Loucy (cell line): Measurements from ENCODE around the gene ZNF430.

ENCODE experiments used
- H2AFZ ChIP-seq: fragments of 200-600 bp; sonication (generic); 2 replicates; pipeline ENCODE4 v1.6.0; 2016; ENCODE audit warnings: antibody characterized with exemption, mild to moderate bottlenecking, low read length, moderate library complexity
- H3F3A ChIP-seq: fragments of 200-600 bp; 2 replicates; pipeline ENCODE4 v1.6.0; 2016; ENCODE audit warnings: antibody characterized with exemption, low read depth, mild to moderate bottlenecking
- H3K27me3 ChIP-seq: fragments of 200-600 bp; sonication (generic); 2 replicates; pipeline ENCODE4 v1.6.1; 2014; ENCODE audit warnings: low read length, mild to moderate bottlenecking; ENCODE audit not compliant: insufficient read depth, poor library complexity, severe bottlenecking
- H3K36me3 ChIP-seq: fragments of 200-600 bp; sonication (generic); 2 replicates; pipeline ENCODE4 v1.6.1; 2016; ENCODE audit warnings: low read length; ENCODE audit not compliant: insufficient read depth
- H3K4me1 ChIP-seq: fragments of 200-600 bp; sonication (generic); 2 replicates; pipeline ENCODE4 v1.5.1; 2014; ENCODE audit warnings: low read length, mild to moderate bottlenecking; ENCODE audit not compliant: insufficient read depth, poor library complexity, severe bottlenecking
- H3K4me2 ChIP-seq: fragments of 200-600 bp; sonication (generic); 2 replicates; pipeline ENCODE4 v1.6.0; 2014; ENCODE audit warnings: antibody characterized with exemption, low read length, low read depth, mild to moderate bottlenecking; ENCODE audit not compliant: poor library complexity, severe bottlenecking
- H3K4me3 ChIP-seq: fragments of 200-600 bp; sonication (generic); 2 replicates; pipeline ENCODE4 v1.5.1; 2014; ENCODE audit warnings: low read length, mild to moderate bottlenecking, mixed read lengths; ENCODE audit not compliant: poor library complexity, severe bottlenecking
- H3K79me2 ChIP-seq: fragments of 200-600 bp; sonication (generic); 2 replicates; pipeline ENCODE4 v1.6.1; 2014; ENCODE audit warnings: low read length; ENCODE audit not compliant: insufficient read depth
- H3K9ac ChIP-seq: fragments of 200-600 bp; sonication (generic); 2 replicates; pipeline ENCODE4 v1.6.0; 2014; ENCODE audit warnings: mild to moderate bottlenecking, low read depth, low read length, moderate library complexity; ENCODE audit not compliant: poor library complexity, severe bottlenecking
- H3K9me2 ChIP-seq: fragments of 200-600 bp; sonication (generic); replicated peaks from 2 replicates; pipeline ENCODE4 v1.6.1; 2016; ENCODE audit warnings: low read depth, low read length, mixed read lengths
- H3K9me3 ChIP-seq: fragments of 200-600 bp; sonication (generic); 2 replicates; pipeline ENCODE4 v1.6.1; 2014; ENCODE audit warnings: mild to moderate bottlenecking, antibody characterized with exemption, low read length, low read depth; ENCODE audit not compliant: insufficient read depth
- H4K20me1 ChIP-seq: fragments of 200-600 bp; sonication (generic); 2 replicates; pipeline ENCODE4 v1.6.0; 2014; ENCODE audit warnings: antibody characterized with exemption, low read length, mild to moderate bottlenecking; ENCODE audit not compliant: insufficient read depth, poor library complexity, severe bottlenecking
- CTCF ChIP-seq: fragments of 200-600 bp; sonication (generic); conservative IDR thresholded peaks from 2 replicates; pipeline ENCODE4 v1.5.1; 2014; ENCODE audit warnings: mild to moderate bottlenecking, antibody characterized with exemption, low read length
- EZH2phosphoT487 ChIP-seq: fragments of 200-600 bp; IDR thresholded peaks from 2 replicates; pipeline ENCODE4 v1.6.1; 2018; ENCODE audit warnings: antibody characterized with exemption, mild to moderate bottlenecking, moderate library complexity, borderline replicate concordance

The ZNF430 gene

GRCh38 chr19:21101521-21102242 is 81.2 kb downstream of the ZNF430 start:
- Histone ChIP-seq H3K9ac (no peak overlapping the region), H3K27me3 (no peaks in the 10 kb centered on the region), H3F3A (no peaks in the 10 kb centered on the region), H3K79me2 (no peaks in the 10 kb centered on the region; the same call in 1 of the 2 replicates), H2AFZ (no peak overlapping the region), H4K20me1 (no peaks in the 10 kb centered on the region), H3K9me3 (no peaks in the 10 kb centered on the region), H3K4me2 (no peak overlapping the region), H3K36me3 (peaks cover 41% of the 10 kb centered on the region), H3K4me3 (no peak overlapping the region), H3K9me2 (no peaks in the 10 kb centered on the region), H3K4me1 (no peaks in the 10 kb centered on the region)
- TF ChIP-seq EZH2phosphoT487 (no peak), CTCF (no peak)

GRCh38 chr19:21109116-21109515 is 88.7 kb downstream of the ZNF430 start:
- no peaks in the 10 kb centered on the region for H3K9me2 ChIP-seq
- no peaks in the 10 kb centered on the region for H3K4me1 ChIP-seq
- no peak overlapping the region for H3K9ac ChIP-seq

More at GRCh38 chr19:21109116-21109515, 88.7 kb downstream of the ZNF430 start:
- Histone ChIP-seq H3K27me3 (no peaks in the 10 kb centered on the region), H3K4me2 (no peak overlapping the region), H3K79me2 (peaks cover 12% of the 10 kb centered on the region; the same call in 1 of the 2 replicates), H3K4me3 (no peak overlapping the region), H3K9me3 (peaks cover 3% of the 10 kb centered on the region; the same call in 1 of the 2 replicates), H2AFZ (no peak overlapping the region), H4K20me1 (no peaks in the 10 kb centered on the region), H3K36me3 (peaks cover 45% of the 10 kb centered on the region), H3F3A (no peaks in the 10 kb centered on the region)
- TF ChIP-seq CTCF (no peak), EZH2phosphoT487 (no peak)
